Endothelial cell of umbilical vein (primary cell): Measurements from ENCODE around the gene AQR. TPM values are rescaled to one million over a fixed set of nuclear protein-coding genes. Genes with fewer than 3 reads are reported as not detected.

Experiments
- BruUV-seq: library from RNA; stranded (reverse); fragments of 400-500 nt; replicated peaks from 2 replicates; lab custom pipeline; 2021; lab: Mats Ljungman, UMichigan
- CTCF ChIA-PET: fragments of 300-600, 350-600 bp; sonication (Branson Sonifier 250); formaldehyde crosslinking; loops from one replicate; lab custom pipeline; 2021; ENCODE audit warnings: antibody characterized with exemption, inconsistent platforms; lab: Charles Lee
- POLR2A ChIA-PET: fragments of 300-600, 350-600 bp; sonication (Branson Sonifier 250); formaldehyde crosslinking; loops from one replicate; lab custom pipeline; 2021; ENCODE audit warnings: antibody characterized with exemption, inconsistent platforms; lab: Charles Lee
- DNase-seq: peaks from one replicate; pipeline ENCODE4 v3.0.0-alpha.2; 2011; ENCODE audit warnings: low read depth, low spot score
- FAIRE-seq: peaks from 2 replicates; lab custom pipeline; 2011; peaks lifted over from hg19 to GRCh38; lab: Jason Lieb, UNC
- H2AFZ ChIP-seq: 2 replicates; pipeline ENCODE4 v1.6.0; 2012; ENCODE audit warnings: low read depth, low read length, control low read depth, inconsistent platforms
- H3K27ac ChIP-seq: 2 replicates; pipeline ENCODE4 v1.5.1; 2011; ENCODE audit warnings: low read depth, mild to moderate bottlenecking, control low read depth, low read length, moderate library complexity; ENCODE audit not compliant: insufficient read depth
- H3K27me3 ChIP-seq, 2 experiments: 2 replicates each; pipeline versions ENCODE4 v1.6.0 to v1.6.1; 2011; ENCODE audit warnings: low read length in 2 of 2, mixed read lengths in 1 of 2; ENCODE audit not compliant: control insufficient read depth in 2 of 2, insufficient read depth in 2 of 2
- H3K36me3 ChIP-seq, 2 experiments: 2 replicates in 1 of 2; 3 replicates in 1 of 2; pipeline ENCODE4 v1.5.1; 2011; ENCODE audit warnings: low read length in 2 of 2, mild to moderate bottlenecking in 1 of 2, moderate library complexity in 1 of 2; ENCODE audit not compliant: control insufficient read depth in 2 of 2, insufficient read depth in 2 of 2; ENCODE audit errors: extremely low read depth in 1 of 2
- H3K4me1 ChIP-seq: 3 replicates; pipeline ENCODE4 v1.5.1; 2011; ENCODE audit warnings: mild to moderate bottlenecking, low read length; ENCODE audit not compliant: control insufficient read depth, insufficient read depth; ENCODE audit errors: extremely low read depth
- H3K4me2 ChIP-seq: 2 replicates; pipeline ENCODE4 v1.6.1; 2011; ENCODE audit warnings: low read length, control low read depth, mixed read lengths; ENCODE audit not compliant: insufficient read depth
- H3K4me3 ChIP-seq, 3 experiments: fragments of 200-600 bp in 1 of 3; sonication (generic), shearing (Covaris generic) in 1 of 3; replicated peaks in 1 of 3; 2 replicates each; pipeline ENCODE4 v1.5.1; 2011 to 2016; ENCODE audit warnings: control low read depth in 3 of 3, low read length in 3 of 3, mild to moderate bottlenecking in 2 of 3, inconsistent platforms in 1 of 3, low read depth in 1 of 3, moderate library complexity in 1 of 3; ENCODE audit not compliant: insufficient read depth in 1 of 3
- H3K79me2 ChIP-seq: 2 replicates; pipeline ENCODE4 v1.6.0; 2012; ENCODE audit warnings: low read length, inconsistent platforms; ENCODE audit not compliant: control insufficient read depth, insufficient read depth
- H3K9ac ChIP-seq: replicated peaks from 2 replicates; pipeline ENCODE3; 2011; ENCODE audit warnings: low read length, control low read depth; ENCODE audit not compliant: insufficient read depth; ENCODE audit errors: extremely low read depth
- H3K9me1 ChIP-seq: replicated peaks from 3 replicates; pipeline ENCODE4 v1.6.0; 2011; ENCODE audit warnings: mild to moderate bottlenecking, low read length; ENCODE audit not compliant: control insufficient read depth, insufficient read depth; ENCODE audit errors: extremely low read depth
- H3K9me3 ChIP-seq: replicated peaks from 2 replicates; pipeline ENCODE4 v1.5.1; 2012; ENCODE audit warnings: low read length, inconsistent platforms; ENCODE audit not compliant: control insufficient read depth, insufficient read depth
- H4K20me1 ChIP-seq: replicated peaks from 2 replicates; pipeline ENCODE3; 2011; ENCODE audit warnings: mild to moderate bottlenecking, low read length; ENCODE audit not compliant: control insufficient read depth, insufficient read depth; ENCODE audit errors: extremely low read depth
- EZH2 ChIP-seq: IDR thresholded peaks from 2 replicates; pipeline ENCODE4 v1.6.1; 2012; ENCODE audit warnings: borderline replicate concordance, low read depth, mild to moderate bottlenecking, moderate library complexity, low read length, inconsistent platforms; ENCODE audit not compliant: severe bottlenecking
- FOS ChIP-seq: IDR thresholded peaks from 2 replicates; pipeline ENCODE4 v1.6.1; 2011; ENCODE audit warnings: mild to moderate bottlenecking, low read length, moderate library complexity, borderline replicate concordance; ENCODE audit not compliant: insufficient read depth
- GATA2 ChIP-seq: IDR thresholded peaks from 2 replicates; pipeline ENCODE4 v1.7.0; 2011; ENCODE audit warnings: low read depth, mild to moderate bottlenecking, moderate library complexity, mixed read lengths, low read length; ENCODE audit not compliant: insufficient read length, insufficient read depth
- JUN ChIP-seq: IDR thresholded peaks from 2 replicates; pipeline ENCODE4 v1.6.1; 2011; ENCODE audit warnings: borderline replicate concordance, low read depth; ENCODE audit not compliant: insufficient read length, insufficient read depth
- MYC ChIP-seq: IDR thresholded peaks from one replicate; pipeline ENCODE4 v1.6.1; 2011; ENCODE audit warnings: mild to moderate bottlenecking, low read depth, low read length
- POLR2A ChIP-seq: IDR thresholded peaks from 2 replicates; pipeline ENCODE4 v1.6.1; 2012; ENCODE audit warnings: low read depth, mild to moderate bottlenecking, control low read depth, low read length
- POLR2AphosphoS5 ChIP-seq: IDR thresholded peaks from 2 replicates; pipeline ENCODE4 v1.6.1; 2012; ENCODE audit warnings: low read depth, mild to moderate bottlenecking, control low read depth, low read length, moderate library complexity; ENCODE audit not compliant: insufficient read depth
- dilution Hi-C: fragments of 300-500 bp; cut with MboI; formaldehyde crosslinking; loops from one replicate; pipeline ENCODE4 v1.15.0; 2019; ENCODE audit warnings: low sequenced_read_pairs; ENCODE audit not compliant: extremely low pct_ligation_motif_present
- intact Hi-C: fragments of 100-400 bp; cut with micrococcal nuclease; formaldehyde crosslinking; loops from one replicate; pipeline ENCODE4 v1.10.0; 2022
- polyA plus RNA-seq, 4 experiments: library from polyadenylated mRNA; depleted of rRNA in 3 of 4; stranded (reverse) in 3 of 4; unstranded in 1 of 4; fragments of >200 nt; gene quantifications; 2 replicates each; pipeline versions ENCODE4 v1.2.1 to v1.2.3, GENCODE V29; 2011 to 2012; ENCODE audit warnings: missing spikeins in 1 of 4
- total RNA-seq: library from RNA; stranded (reverse); gene quantifications from 2 replicates; pipeline ENCODE4 v1.2.3, GENCODE V29; 2021
- TF ChIP-seq, protein P1 (sequence below): IDR thresholded peaks from 2 replicates; pipeline ENCODE4 v1.6.1; 2011; ENCODE audit not compliant: insufficient read depth, insufficient read length
- TF ChIP-seq, protein P2 (sequence below), 2 donors: IDR thresholded peaks; 1 replicate in 1 of 2; 2 replicates in 1 of 2; pipeline ENCODE4 v1.5.1; 2011; ENCODE audit warnings: low read length in 2 of 2, mild to moderate bottlenecking in 2 of 2, moderate library complexity in 2 of 2, control low read depth in 1 of 2, inconsistent platforms in 1 of 2, low read depth in 1 of 2; ENCODE audit not compliant: insufficient read depth in 1 of 2; ENCODE audit errors: extremely low read depth in 1 of 2

AQR gene
- total and polyA plus RNA-seq, 2 donors (not counting 3 experiments of a cell fraction or from before 2014, with no cell fraction given): 18.7 to 37.5 TPM

DNA sequence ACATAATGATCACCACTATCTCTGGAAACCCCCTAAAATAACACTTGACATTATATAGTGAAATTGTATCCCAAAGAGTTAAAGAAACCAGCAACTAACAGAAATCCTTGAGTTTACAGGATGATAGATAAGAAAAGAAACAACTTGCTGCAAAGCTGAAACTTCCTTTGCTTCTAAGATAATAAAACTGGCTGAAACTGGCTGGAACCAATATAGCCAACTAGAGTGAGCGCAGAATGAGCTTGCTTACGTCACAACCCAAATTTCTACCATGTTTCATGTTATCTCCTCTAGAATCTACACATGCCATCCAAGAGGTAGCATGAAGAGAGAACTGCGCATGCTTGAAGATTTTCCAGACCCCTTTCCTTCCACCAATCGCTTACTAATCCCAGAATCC, 90.4 kb downstream of the AQR start:
- no peak overlapping the region for H3K9ac ChIP-seq
- CTCF ChIA-PET: no interaction called here
- BruUV-seq: no TSS peak
- H3K36me3 ChIP-seq: peaks cover 4 to 6% of the 10 kb centered on the region in 2 experiments
- TF ChIP-seq EZH2 (no peak), FOS (no peak), JUN (no peak), POLR2AphosphoS5 (no peak), MYC (no peak), POLR2A (no peak), GATA2 (no peak)
- TF ChIP-seq, protein P1, sequence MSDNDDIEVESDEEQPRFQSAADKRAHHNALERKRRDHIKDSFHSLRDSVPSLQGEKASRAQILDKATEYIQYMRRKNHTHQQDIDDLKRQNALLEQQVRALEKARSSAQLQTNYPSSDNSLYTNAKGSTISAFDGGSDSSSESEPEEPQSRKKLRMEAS: no peak
- TF ChIP-seq, protein P2, sequence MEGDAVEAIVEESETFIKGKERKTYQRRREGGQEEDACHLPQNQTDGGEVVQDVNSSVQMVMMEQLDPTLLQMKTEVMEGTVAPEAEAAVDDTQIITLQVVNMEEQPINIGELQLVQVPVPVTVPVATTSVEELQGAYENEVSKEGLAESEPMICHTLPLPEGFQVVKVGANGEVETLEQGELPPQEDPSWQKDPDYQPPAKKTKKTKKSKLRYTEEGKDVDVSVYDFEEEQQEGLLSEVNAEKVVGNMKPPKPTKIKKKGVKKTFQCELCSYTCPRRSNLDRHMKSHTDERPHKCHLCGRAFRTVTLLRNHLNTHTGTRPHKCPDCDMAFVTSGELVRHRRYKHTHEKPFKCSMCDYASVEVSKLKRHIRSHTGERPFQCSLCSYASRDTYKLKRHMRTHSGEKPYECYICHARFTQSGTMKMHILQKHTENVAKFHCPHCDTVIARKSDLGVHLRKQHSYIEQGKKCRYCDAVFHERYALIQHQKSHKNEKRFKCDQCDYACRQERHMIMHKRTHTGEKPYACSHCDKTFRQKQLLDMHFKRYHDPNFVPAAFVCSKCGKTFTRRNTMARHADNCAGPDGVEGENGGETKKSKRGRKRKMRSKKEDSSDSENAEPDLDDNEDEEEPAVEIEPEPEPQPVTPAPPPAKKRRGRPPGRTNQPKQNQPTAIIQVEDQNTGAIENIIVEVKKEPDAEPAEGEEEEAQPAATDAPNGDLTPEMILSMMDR (IDR thresholded peaks at IDR 0.05; ENCODE audit: extremely low read depth in 1 of 2, insufficient read depth in 1 of 2, low read depth in 1 of 2, low read length in 2 of 2): no peak
- intact Hi-C loops: no loop called here
- no peak overlapping the region for H3K4me3 ChIP-seq
- DNase-seq (no peak), FAIRE-seq (no peak)
- no peaks in the 10 kb centered on the region for H3K9me1 ChIP-seq
- H3K4me1 ChIP-seq: no peaks in the 10 kb centered on the region
- H3K27ac ChIP-seq: no peak overlapping the region
- H4K20me1 ChIP-seq: no peaks in the 10 kb centered on the region
- POLR2A ChIA-PET: no interaction called here
- no peak overlapping the region for H2AFZ ChIP-seq
- H3K9me3 ChIP-seq: no peaks in the 10 kb centered on the region
- H3K79me2 ChIP-seq: no peaks in the 10 kb centered on the region
- H3K27me3 ChIP-seq: no peaks in the 10 kb centered on the region
- H3K4me2 ChIP-seq: no peak overlapping the region
- dilution Hi-C loops: no loop called here
